Mucosa of gallbladder (tissue), 1 donor: ENCODE measurements around the gene SP3. TPM values are rescaled to one million over a fixed set of nuclear protein-coding genes. Genes with fewer than 3 reads are reported as not detected.

ENCODE experiments used
- DNase-seq: peaks from one replicate; pipeline ENCODE4 v3.0.0-alpha.2; 2020; ENCODE audit warnings: low spot score
- total RNA-seq: library from RNA; stranded (reverse); gene quantifications from one replicate; pipeline ENCODE4 v1.2.1, GENCODE V29; 2021
- donor health status: DM: no; HTN: no; CAD: no.

The SP3 gene
- total RNA-seq, 1 donor from 2014 or later = 66.0 TPM

DNA sequence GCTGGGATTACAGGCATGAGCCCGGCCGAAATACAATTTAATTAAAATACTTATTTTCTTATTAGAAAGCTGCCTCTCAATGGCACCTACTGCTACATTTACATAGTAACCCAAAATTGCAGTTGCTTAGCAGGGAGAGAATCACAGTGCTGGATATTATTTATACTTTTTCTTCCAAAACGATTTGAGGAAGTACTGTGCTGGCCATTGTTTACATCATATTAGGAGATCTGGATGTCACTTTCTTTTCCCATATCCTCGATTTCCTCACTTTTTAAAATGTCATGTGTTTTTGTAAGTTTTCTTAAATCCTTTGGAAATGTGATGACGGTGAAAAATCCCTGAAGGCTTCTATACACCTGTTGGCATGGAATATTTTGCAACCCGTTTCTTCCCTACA lies 3.4 kb upstream of the SP3 start:
- DNase-seq = no peak

DNA sequence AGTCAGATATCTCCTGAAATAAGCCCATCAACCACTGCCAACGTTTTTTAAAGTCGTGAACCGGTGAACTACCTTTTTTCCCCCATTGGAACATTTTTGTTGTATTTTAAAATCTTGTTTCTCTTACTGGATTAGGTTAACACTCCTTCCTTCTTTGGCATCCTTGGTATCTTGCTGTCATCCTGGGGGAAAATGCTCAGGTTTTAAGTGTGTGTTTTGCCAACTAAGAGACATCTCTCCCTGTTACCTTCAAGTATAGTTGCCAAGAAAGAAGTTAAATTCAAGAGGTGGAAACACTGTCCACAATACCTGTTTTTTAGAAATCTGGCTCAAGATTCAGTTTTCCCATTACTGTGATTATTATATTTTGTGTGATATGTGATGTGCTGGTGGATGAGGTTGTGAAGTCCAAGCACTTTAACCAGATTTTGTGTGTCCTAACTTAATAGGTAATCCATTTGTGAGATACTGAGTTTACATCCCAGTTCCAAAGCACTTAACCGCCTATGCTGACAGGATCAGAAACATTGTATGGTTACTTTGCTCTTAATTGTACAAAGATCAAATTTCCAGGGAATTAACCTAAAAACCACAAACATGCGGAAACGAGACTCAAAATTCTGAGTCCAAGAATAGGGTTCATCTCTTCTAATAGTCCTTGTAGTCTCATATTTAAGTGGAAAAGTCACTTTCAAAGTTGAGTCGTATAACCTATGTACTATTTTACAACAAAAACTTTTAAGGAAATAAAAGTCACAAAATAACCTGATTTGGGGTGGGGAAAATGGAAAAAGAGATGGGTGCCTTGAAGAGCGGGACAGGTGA lies 1.3 kb upstream of the SP3 start:
- DNase-seq = no peak

DNA sequence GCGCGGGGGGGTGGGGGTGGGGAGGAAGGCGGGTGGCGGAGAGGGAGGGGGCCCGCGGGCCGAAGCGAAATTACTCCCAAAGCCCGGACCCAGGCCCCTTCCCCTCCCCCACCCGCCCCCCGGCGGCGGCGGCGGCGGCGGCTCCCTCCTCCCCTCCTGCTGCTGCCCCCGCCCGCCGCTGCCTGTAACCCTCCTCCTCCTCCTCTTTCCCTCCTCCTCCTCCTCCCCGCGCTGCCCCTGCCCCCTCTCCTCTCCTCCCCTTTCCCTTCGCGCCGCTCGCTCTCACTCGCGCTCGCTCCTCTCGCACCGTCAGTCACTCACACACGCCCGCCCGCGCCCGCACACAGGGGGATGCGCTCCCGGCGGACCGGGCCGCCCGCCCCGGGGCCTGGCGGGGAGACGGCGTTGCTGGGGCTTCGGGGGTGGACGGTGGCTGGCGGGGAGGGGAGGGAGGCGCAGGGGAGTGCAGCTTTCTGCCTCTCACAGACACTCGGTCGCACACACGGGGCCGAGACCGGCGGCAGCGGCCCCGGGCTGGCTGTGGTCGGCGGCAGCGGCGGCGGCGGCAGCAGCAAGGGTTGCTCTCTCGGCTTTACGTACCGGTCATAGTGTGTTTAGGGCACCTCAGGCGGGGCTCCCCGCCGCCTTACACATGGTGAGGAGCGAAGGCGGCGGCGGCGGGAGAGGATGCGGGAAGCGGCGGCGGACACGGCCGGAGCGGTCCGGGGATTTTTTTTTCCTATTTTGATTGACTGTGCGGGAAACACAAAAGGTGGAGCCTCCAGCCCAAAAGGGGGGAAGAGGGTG lies 405 bp downstream of the SP3 start:
- peak; percentile 84 for DNase-seq

DNA sequence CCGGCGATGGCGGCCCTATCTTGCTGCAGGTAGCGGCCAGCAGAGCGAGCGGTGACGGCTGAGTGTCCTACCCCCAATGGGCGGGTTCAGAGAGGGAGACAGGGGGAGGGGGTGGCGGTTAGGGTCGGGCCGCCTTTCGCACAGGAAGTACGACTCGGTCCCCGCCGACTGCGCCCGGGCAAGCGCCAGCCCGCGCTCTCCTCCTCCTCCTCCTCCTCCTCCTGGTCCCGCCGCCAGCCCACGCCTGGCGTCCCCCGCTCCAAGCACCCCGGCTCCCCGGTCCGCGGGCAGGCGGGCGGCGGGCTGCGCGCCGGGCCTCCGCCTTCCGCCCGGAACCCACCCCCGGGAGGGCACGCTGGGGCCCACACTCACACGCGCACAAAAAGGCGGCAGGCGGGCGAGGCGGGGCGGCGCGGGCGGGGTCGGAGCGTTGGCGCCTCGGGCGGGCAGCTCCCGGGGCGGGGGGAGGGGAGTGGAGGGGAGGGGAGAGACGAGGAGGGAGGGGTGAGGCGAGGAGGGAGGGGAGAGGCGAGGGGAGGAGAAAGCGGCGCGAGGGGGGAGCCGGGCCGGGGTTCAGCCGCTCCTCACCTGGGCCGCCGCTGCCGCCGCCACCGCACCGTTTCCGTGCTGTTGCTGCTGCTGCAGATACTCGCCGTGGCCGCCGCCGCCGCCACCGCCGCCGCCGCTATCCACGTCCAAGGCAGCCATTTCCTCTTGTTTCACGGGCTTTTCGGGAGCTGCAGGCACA lies 1.2 kb downstream of the SP3 start:
- DNase-seq = peak; percentile 91

DNA sequence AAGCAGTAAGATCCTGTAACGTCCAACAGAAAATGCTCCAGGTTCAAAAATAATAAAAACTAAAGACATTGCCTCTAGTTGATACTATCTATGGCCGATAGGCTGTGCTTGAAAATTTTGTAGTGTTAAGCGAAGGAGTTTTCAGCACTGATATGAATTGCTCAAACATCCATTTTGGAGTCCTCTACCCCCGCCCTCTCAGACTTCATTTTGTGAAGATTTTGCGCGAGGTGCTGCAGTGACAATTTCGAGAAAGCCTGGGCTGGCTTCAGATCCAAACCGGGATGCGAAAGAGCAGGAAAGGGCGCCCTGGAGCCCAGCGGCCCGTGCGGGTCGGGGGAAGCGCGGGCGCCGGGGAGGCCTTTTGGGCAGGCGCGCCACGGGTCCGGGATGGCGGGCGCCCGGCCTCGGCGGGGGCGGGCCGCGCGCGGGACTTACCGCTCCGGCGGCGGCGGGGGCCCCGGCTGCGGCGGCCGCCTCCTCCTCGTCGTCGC lies 1.8 kb downstream of the SP3 start:
- peak; percentile 37 for DNase-seq

DNA sequence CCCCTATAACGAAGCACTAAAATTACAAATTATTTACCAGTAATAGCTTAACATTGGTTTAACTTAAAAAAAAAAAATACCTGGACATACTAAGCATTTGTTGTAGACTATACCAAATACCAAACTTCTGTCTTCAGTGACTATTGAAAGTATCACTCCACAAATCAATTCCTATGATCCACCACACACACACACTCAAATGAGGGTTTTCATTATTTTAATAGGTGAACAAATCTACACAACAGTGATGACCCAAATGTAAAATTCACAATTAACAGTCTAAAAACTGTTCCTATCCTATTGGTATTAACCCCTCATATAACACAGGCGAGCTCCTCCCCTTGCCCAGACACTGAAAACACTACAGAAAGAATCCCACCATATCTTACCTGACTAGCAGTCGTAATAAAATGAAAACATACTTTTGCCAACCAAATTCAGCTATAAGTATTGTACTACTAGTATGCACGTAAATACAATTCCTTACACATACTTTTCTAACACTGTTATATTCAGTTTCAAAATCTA lies 2.5 kb downstream of the SP3 start:
- DNase-seq = no peak

DNA sequence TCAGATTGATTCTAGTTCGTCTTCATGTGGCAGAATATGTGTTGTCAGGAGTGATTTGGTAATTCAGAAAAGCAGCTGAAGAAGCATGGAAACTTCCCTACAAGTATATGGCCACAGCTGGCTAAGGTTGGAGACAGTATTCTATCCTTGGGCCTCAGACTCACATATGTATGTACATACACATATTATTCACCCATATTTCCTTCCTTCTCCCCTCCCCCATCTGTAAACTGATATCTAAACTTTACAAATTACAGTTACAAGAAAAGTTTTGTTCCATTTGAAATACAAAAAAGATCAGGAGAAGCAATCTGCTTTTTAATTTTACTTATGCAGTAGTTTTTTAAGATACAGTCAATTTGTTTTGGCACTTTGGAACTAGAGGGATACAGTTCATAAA lies 3.1 kb downstream of the SP3 start:
- no peak for DNase-seq

DNA sequence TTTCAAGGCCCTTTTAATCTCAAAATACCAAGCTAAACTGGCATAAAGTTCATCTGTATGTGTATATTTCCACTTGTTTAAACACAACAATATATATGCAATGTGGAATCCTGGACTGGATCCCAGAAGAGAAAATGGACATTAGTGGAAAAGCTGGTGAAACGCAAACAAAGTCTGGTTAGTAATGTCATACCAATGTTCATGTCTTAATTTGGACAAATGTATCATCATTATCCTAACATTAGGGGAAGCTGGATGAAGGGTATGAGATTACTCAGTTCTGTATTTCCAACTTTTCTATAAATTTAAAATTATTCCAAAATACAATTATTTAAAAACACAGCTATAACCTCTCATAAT lies 3.8 kb downstream of the SP3 start:
- DNase-seq = no peak

DNA sequence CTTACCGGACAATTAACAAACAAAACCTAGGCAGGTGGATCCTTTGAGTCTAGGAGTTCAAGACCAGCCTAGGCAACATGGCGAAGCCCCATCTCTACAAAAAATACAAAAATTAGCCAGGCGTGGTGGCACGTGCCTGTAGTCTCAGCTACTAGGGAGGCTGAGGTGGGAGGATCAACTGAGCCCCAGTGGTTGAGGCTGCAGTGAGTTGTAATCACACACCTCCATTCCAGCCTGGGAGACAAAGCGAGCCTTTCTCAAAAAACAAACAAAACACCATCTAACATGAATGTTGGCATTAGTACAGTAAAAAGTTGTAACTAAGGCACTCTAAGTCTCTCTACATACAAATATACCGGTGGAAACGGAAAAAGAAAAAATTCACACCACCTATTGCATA lies 5.3 kb downstream of the SP3 start:
- DNase-seq = no peak

DNA sequence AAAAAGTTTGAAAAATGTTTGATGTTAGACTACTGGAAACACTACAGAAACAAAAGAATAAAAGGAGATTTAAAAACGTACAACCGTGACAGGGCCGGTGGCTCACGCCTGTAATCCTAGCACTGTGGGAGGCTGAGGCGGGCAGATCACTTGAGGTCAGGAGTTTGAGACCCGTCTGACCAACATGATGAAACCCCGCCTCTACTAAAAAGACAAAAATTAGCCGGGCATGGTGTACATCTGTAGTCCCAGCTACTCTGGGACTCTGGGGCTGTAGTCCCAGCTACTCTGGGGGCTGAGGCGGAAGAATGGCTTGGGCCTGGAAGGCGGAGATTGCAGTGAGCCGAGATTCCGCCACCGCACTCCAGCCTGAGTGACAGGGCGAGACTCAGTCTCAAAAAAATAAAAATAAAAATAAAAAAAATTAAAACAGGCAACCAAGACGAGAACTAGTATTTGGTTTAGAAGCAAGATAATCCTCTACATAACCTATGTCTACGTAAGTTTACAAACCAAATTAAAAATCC lies 5.8 kb downstream of the SP3 start:
- DNase-seq = no peak

DNA sequence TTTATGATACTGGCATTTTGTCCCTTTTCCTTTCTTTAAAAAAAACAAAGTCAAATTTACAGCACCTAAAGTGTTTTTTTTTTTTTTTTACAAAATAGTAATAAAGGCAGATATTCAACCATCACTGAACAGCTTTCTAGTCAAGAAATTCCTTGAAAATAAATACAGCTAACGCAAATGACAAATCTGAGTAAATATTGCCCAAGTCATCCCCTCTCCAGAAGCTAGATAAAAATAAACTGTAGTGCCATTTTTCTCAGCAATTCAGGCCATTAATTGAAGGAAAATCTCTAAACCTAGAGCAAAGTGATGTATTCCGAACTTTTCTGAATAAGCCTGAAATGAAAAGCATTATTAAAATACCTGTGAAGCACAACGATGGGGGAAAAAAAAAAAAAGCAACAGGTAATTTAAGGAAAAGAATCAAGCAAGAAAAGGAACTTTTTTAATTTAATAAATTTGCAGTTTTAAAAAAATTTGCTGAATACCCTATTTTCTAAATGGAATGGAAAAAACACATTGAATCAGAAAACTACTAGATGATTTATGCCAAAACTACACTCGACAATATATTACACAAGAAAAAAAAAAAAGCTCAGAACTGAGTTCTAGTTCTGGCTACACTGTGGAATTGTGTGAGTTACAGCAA lies 6.9 kb downstream of the SP3 start:
- no peak for DNase-seq

DNA sequence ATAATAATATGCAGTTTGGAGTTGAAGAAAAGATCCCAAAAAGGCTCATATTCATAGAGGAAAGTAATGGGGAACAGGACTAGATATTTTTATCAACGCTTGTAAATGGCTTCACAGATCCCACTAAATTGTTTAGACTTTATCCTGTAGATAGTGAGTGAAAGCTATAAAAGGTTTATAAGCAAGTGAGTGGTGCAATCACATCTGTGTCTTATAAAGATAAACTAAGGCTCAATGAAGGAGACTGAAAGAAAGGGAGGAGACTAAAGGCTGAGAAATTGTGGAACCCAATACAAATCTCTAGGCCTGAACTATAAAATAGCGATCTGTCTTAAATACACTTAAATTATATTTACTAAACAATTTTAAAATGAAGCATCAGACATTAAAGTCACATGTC lies 7.7 kb downstream of the SP3 start:
- DNase-seq = no peak

DNA sequence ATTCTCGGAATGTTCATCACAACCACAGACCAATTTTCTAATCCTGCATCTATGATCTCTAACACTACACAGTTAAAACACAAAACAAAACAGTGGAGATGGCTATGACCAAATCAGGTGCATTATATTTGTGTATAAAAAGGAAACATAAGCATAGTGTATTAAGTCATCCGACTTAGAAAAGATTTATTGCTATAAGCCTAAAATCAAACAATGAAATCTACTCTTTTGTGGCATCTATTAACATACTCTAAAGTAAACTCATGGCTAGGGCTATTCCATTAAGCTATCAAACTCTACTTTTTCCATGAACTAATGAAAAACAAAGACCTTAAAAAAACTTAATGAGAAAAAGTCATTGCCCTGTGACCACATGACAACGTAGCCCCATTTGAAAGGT lies 8.7 kb downstream of the SP3 start:
- no peak for DNase-seq

DNA sequence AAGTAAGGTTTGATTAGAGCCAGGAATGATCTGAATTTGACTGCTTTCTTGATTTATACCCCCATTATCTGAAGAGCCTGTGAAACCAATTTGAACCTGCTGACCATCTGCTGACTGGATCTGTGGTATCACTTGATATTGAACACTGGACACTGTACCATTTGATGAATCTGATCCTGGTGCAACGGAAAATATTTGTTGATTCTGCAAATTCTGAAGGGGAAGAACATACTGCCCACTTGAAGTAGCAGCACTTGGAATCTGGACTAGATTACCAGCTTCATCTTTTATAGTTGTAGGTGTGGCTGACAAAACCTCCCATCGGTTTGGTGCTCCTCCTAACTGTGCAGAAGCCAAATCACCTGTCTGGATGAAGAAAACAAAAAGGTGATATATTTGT lies 9.3 kb downstream of the SP3 start:
- DNase-seq = no peak

DNA sequence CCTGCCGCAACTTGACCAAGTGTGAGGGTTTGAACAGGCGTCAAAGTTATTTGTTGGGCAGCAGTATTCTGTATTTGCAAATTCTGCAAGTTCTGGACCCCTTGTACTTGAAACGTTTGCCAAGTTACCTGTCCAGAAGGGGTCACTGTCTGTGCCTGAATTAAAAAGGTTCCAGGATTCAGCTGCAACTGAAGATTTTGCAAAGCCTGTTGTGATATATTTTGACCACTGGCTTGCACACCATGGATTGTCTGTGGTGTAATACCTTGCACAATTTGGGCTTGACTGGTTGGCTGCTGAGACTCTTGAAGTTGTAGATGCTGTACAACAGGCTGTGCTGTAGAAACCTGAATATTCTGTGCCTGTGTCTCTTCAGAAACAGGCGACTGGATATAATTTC lies 10.2 kb downstream of the SP3 start:
- no peak for DNase-seq

DNA sequence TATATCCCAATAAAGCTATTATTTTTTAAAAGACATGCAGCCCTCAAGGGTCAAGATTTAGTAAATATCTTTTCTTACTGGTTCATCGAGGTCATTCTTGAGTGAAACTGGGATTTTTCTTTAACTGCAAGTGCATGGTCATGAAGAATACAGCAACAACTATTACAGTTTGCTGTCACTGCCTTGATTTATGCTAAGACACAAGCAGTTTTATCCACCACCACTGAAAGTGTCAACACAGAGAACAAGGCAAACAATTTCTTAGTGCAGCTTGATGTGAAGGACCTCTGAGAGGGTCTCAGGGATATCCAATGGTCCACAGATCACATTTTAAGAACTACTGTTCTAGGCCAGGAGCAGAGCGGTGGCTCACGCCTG lies 12.1 kb downstream of the SP3 start:
- DNase-seq = no peak

DNA sequence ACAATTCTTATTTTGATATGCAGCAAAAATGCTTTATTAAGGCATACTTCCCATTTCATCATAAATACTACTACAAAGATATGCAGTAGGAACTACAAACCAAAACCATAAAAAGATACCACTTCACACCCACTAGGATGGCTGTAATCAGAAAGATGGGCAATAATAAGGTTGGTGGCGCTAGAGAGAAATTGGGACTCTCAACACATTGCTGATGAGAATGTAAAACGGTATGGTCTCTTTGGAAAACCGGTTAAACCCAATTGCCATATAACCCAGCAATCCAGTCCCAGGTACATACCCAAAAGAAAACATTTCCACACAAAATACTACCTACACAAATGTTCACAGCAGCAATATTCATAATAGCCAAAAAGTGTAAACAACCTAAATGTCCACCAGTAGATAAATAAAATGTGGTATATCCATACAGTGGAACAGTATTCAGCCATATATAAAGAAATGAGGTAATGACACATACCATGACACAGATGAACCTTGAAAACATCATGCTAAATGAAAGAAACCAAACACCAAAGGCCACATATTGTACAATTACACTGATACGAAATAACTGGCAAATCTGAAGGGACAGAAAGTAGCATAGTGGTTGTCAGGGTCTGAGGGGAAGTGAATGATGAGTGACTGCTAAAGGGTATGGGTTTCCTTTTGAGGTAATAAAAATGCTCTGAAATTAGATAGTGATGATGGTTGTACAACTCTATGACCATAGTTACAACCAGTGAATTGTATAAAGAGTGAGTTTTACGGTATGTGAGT lies 12.7 kb downstream of the SP3 start:
- DNase-seq = no peak

DNA sequence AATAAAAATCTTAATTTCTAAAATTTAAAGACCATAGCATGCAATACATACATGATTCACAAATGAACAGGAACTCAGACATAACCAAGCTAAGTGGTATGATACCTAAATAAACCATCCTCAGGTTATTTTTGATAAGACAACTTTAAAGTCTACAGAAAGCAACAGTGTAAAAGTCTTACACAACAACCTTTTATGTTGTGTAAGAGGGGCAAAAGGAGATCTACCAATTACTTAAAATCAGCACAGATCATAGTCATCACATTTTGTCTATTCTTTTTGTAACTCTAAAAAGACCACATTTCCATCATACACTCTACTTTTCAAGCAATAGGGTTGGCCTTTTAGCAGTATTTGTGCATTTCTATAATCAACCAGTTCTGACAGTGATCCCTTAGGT lies 16.3 kb downstream of the SP3 start:
- no peak for DNase-seq

DNA sequence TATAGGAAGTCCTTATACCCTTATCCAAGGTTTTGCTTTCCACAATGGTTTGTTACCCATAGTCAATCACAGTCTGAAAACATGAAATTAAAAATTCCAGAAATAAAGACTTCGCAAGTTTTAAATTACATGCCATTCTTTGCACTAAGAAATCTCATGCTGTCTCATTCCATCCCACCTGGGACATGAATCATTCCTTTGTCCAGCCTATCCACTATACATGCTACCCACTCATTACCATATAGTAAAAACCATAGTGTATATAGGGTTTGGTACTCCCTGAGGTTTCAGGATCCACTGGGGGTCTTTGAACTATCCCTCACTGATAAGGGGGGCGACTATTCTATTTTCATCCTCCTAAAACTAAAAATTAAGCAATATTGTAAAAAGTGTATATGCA lies 17.0 kb downstream of the SP3 start:
- DNase-seq = no peak

DNA sequence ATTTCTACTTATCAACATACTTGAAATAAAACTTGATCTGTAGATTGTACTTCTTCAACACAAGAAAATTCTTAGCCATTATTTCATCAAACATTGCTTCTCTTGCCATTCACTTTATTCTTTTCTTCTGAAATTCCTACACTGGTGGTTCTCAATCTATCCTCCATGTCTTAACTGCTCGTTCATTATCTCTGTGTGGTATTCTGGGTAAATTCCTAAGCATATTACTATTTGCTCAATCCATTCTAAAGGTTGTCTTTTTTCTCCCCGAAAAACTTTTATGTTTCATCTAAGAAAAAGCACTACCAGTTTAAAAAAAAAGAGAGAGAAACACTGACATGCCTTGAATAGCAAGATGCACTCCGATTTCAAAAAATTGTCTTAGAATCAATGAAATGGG lies 18.0 kb downstream of the SP3 start:
- no peak for DNase-seq

DNA sequence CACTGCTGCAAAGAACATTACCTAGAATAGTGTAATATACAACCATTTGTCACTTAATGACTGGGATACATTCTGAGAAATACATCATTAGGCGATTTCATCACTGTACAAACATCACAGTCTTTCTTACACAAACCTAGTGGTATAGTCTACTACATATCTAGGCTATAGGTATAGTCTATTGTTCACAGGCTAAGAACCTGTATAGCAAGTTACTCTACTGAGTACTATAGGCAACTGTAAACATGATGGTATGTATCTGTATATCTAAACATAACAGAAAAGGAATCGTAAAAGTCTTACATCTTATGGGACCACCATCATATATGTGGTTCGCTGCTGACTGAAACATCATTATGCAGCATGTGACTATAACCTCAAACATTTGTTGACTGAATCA lies 21.4 kb downstream of the SP3 start:
- no peak for DNase-seq
